ENCODE results near the gene TRIM32. TPM values are rescaled to one million over a fixed set of nuclear protein-coding genes. Genes with fewer than 3 reads are reported as not detected.

TRIM32 gene, protein sequence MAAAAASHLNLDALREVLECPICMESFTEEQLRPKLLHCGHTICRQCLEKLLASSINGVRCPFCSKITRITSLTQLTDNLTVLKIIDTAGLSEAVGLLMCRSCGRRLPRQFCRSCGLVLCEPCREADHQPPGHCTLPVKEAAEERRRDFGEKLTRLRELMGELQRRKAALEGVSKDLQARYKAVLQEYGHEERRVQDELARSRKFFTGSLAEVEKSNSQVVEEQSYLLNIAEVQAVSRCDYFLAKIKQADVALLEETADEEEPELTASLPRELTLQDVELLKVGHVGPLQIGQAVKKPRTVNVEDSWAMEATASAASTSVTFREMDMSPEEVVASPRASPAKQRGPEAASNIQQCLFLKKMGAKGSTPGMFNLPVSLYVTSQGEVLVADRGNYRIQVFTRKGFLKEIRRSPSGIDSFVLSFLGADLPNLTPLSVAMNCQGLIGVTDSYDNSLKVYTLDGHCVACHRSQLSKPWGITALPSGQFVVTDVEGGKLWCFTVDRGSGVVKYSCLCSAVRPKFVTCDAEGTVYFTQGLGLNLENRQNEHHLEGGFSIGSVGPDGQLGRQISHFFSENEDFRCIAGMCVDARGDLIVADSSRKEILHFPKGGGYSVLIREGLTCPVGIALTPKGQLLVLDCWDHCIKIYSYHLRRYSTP
- 4.7 TPM for polyA plus RNA-seq (2012; ENCODE audit: low read depth, missing spikeins)

- peak; percentile 87 for DNase-seq (ENCODE audit: insufficient read length, low spot score)
- FAIRE-seq = peak; percentile 91
- TF ChIP-seq POU2F2 (IDR thresholded peaks at IDR 0.05; ENCODE audit: low read depth, low read length) (no peak), POLR2A (IDR thresholded peaks at IDR 0.05; ENCODE audit: low read depth, low read length) (peak; percentile 69; the same call in 1 of the 2 replicates), POLR2AphosphoS5 (IDR thresholded peaks at IDR 0.05; ENCODE audit: low read depth, low read length) (peak; percentile 60), TAF1 (IDR thresholded peaks at IDR 0.05; ENCODE audit: low read depth, low read length) (peak; percentile 71)
Observed at GRCh38 chr9:116687074-116687753, at the start of gene TRIM32. TSS of gene TRIM32 (plus strand) at chr9:116687305. CDS start at chr9:116697743, 10,438 bp downstream.

DNA sequence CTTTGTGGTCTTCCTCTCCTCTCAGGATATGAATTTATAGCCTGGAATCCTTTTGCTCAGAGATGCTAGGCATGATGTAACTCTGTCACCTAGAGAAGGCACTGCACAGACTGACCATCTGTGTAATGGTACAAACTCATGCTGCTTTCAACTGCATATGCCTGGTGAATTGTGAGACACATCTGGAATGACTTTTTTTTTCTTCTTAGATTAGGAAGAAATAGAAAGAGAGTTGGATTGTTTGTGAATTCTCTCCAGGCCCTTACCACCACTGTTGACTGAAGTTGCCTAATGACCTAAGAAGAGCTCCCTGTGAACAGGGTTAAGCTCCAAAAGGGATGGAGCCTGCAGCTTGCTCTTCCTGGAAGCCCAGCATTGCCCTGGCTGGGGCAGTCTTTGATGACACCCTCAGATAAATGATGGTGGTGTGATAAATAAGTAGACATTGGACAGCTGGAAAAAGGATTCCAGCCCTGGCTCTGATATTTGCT, 47.8 kb upstream of the TRIM32 start:
- FAIRE-seq (no peak), DNase-seq (ENCODE audit: insufficient read length, low spot score) (no peak)
- TF ChIP-seq SPI1 (IDR thresholded peaks at IDR 0.05; ENCODE audit: low read depth, low read length) (no peak), POU2F2 (IDR thresholded peaks at IDR 0.05; ENCODE audit: low read depth, low read length) (no peak), POLR2A (IDR thresholded peaks at IDR 0.05; ENCODE audit: low read depth, low read length) (no peak), PAX5 (IDR thresholded peaks at IDR 0.05; ENCODE audit: insufficient read depth, low read length, severe bottlenecking) (no peak), TAF1 (IDR thresholded peaks at IDR 0.05; ENCODE audit: low read depth, low read length) (no peak), POLR2AphosphoS5 (IDR thresholded peaks at IDR 0.05; ENCODE audit: low read depth, low read length) (no peak)

- FAIRE-seq (no peak), DNase-seq (ENCODE audit: insufficient read length, low spot score) (no peak)
- TF ChIP-seq POU2F2 (IDR thresholded peaks at IDR 0.05; ENCODE audit: low read depth, low read length) (no peak), PAX5 (IDR thresholded peaks at IDR 0.05; ENCODE audit: insufficient read depth, low read length, severe bottlenecking) (no peak), POLR2AphosphoS5 (IDR thresholded peaks at IDR 0.05; ENCODE audit: low read depth, low read length) (no peak), TAF1 (IDR thresholded peaks at IDR 0.05; ENCODE audit: low read depth, low read length) (no peak), SPI1 (IDR thresholded peaks at IDR 0.05; ENCODE audit: low read depth, low read length) (no peak), POLR2A (IDR thresholded peaks at IDR 0.05; ENCODE audit: low read depth, low read length) (no peak)
Observed at GRCh38 chr9:116641292-116642059, 45.6 kb upstream of the TRIM32 start.

DNA sequence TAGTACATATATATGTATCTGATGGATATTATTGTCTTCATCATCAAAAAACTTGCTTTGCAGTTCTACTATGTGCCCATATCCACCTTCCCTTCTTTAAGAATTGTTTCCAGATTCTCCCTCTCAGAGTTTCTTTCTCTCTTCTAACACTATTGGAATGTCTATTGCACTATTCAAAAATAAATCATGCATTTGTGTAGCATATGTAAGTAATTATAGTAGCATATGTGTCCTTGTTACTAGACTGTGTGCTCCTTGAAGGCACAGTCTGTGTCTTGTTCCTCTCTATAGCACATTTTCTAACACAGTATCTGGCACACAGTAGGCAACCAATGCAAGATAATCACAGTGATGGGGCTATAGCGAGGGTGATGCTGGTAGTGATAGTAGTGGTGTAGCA, 43.4 kb upstream of the TRIM32 start:
- DNase-seq (ENCODE audit: insufficient read length, low spot score) (no peak), FAIRE-seq (no peak)
- TF ChIP-seq SPI1 (IDR thresholded peaks at IDR 0.05; ENCODE audit: low read depth, low read length) (no peak), PAX5 (IDR thresholded peaks at IDR 0.05; ENCODE audit: insufficient read depth, low read length, severe bottlenecking) (no peak), POU2F2 (IDR thresholded peaks at IDR 0.05; ENCODE audit: low read depth, low read length) (no peak), POLR2A (IDR thresholded peaks at IDR 0.05; ENCODE audit: low read depth, low read length) (no peak)

DNA sequence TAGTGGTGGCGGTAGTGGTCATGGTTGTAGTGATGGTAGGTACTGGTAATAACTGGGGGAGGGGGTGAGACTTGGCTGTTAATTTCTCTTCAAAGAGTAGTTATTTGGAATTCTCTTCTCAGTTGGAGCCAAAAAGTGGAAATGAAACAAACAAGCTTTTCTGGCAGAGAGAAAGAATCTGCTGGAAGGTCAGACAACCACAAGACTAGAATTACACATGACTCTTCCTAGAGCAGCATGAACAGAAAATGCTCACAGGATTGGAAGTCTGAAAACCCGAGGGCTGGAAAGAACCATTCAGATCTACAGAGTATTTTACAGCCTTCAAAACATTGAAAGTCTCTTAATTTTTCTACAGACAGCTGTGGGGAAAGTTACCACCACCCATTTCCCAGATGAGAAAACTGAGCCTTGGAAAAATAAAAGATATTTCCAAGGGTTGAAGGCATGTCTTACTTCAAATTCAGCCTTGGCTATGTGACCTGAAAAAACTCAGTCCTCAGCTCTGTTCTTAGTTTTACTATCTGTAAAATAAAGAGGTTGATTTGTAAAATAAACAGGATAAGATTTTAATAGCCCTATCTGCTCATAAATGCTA, 42.9 kb upstream of the TRIM32 start:
- DNase-seq (ENCODE audit: insufficient read length, low spot score) (no peak), FAIRE-seq (no peak)
- TF ChIP-seq TAF1 (IDR thresholded peaks at IDR 0.05; ENCODE audit: low read depth, low read length) (no peak), SPI1 (IDR thresholded peaks at IDR 0.05; ENCODE audit: low read depth, low read length) (no peak), POLR2AphosphoS5 (IDR thresholded peaks at IDR 0.05; ENCODE audit: low read depth, low read length) (no peak), POU2F2 (IDR thresholded peaks at IDR 0.05; ENCODE audit: low read depth, low read length) (no peak), PAX5 (IDR thresholded peaks at IDR 0.05; ENCODE audit: insufficient read depth, low read length, severe bottlenecking) (no peak), POLR2A (IDR thresholded peaks at IDR 0.05; ENCODE audit: low read depth, low read length) (no peak)

GRCh38 chr9:116646661-116647514, 40.2 kb upstream of the TRIM32 start:
- DNase-seq (ENCODE audit: insufficient read length, low spot score) (no peak), FAIRE-seq (peak; percentile 77)
- TF ChIP-seq POLR2A (IDR thresholded peaks at IDR 0.05; ENCODE audit: low read depth, low read length) = no peak
- no peak for TF ChIP-seq SPI1 (IDR thresholded peaks at IDR 0.05; ENCODE audit: low read depth, low read length)
- TF ChIP-seq POLR2AphosphoS5 (IDR thresholded peaks at IDR 0.05; ENCODE audit: low read depth, low read length) = no peak
- no peak for TF ChIP-seq POU2F2 (IDR thresholded peaks at IDR 0.05; ENCODE audit: low read depth, low read length)
- no peak for TF ChIP-seq PAX5 (IDR thresholded peaks at IDR 0.05; ENCODE audit: insufficient read depth, low read length, severe bottlenecking)
- TF ChIP-seq TAF1 (IDR thresholded peaks at IDR 0.05; ENCODE audit: low read depth, low read length) = no peak

- FAIRE-seq (no peak), DNase-seq (ENCODE audit: insufficient read length, low spot score) (no peak)
- TF ChIP-seq SPI1 (IDR thresholded peaks at IDR 0.05; ENCODE audit: low read depth, low read length) = no peak
- no peak for TF ChIP-seq POLR2AphosphoS5 (IDR thresholded peaks at IDR 0.05; ENCODE audit: low read depth, low read length)
- TF ChIP-seq TAF1 (IDR thresholded peaks at IDR 0.05; ENCODE audit: low read depth, low read length) = no peak
- no peak for TF ChIP-seq PAX5 (IDR thresholded peaks at IDR 0.05; ENCODE audit: insufficient read depth, low read length, severe bottlenecking)
- no peak for TF ChIP-seq POLR2A (IDR thresholded peaks at IDR 0.05; ENCODE audit: low read depth, low read length)
- TF ChIP-seq POU2F2 (IDR thresholded peaks at IDR 0.05; ENCODE audit: low read depth, low read length) = no peak
Observed at GRCh38 chr9:116647515-116647809, 39.6 kb upstream of the TRIM32 start.
